NOMO-1 treated with dmso at 0.1 percent for 144 hours (cell line): ENCODE measurements around the gene TCF7L2.
A peak's percentile ranks its signal among the peaks of the same experiment; 100 is the strongest.

ENCODE experiments used
- DNase-seq: peaks from one replicate; lab custom pipeline; 2025; ENCODE audit not compliant: unreplicated experiment; lab: John Stamatoyannopoulos, UW

Gene TCF7L2

DNA sequence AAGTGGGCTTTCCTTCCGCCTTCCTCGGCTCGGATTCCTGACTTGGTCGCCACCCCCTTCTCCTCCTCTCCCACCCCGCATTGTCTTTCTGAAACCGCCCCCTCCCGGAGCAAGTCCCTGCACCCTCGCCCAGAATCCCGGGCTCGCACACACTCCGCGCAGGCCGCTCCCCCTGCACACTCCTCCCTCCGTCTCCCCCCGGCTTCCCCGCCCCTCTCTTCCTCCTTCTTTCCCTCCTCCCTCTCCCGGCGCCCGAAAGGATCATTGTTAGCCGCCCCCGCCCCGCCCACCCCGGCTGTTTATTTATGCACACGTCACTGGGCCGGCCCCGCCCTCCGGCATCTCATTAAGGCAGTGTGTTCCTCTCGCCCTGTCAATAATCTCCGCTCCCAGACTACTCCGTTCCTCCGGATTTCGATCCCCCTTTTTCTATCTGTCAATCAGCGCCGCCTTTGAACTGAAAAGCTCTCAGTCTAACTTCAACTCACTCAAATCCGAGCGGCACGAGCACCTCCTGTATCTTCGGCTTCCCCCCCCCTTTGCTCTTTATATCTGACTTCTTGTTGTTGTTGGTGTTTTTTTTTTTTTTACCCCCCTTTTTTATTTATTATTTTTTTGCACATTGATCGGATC lies at the start of gene TCF7L2:
TSS of gene TCF7L2 (plus strand) at position 373 of the 633 bp plus-strand sequence. CDS start 510 bp downstream, outside the sequence.
- DNase-seq: peak; percentile 96

DNA sequence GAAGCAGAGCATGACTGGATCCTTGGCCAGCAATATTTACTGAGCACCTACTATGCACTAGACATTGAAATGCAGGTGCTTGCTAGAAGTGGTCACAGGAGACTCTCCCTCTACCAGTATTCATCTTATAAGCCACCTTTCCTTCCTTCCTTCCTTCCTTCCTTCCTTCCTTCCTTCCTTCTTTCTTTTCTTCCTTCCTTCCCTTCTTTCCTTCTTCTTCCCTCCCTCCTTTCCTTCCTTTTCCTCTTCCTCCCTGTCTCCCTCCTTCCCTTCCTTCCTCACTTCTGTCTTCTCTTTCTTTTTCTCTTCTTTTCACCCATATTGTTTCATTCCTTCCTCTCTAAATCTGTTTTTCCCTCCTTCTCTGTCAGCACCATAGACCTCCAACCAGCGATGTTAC lies 47.3 kb upstream of the TCF7L2 start:
- no peak for DNase-seq

- no peak for DNase-seq
Measured at GRCh38 chr10:112904000-112904399, 46.0 kb upstream of the TCF7L2 start.

GRCh38 chr10:112906945-112907344 lies 43.1 kb upstream of the TCF7L2 start:
- no peak for DNase-seq

DNA sequence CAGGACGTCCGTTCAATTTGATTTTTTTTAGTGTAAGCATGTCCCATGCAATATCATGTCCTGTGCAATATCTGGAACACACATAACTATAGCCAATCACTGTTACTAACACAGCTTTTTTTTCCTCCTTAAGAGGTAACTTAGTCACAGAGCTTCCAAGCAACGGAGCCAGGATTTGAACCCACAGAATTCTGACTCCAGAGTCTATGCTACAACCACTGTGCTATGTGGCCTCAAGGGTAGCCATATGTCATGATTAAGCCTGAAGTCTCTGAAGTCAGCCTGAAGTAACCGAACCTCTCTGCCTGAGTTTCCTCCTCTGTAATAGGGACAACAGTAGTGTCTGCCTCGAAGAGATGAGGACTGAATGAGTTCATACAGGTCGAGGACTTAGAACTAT lies 42.2 kb upstream of the TCF7L2 start:
- no peak for DNase-seq

DNA sequence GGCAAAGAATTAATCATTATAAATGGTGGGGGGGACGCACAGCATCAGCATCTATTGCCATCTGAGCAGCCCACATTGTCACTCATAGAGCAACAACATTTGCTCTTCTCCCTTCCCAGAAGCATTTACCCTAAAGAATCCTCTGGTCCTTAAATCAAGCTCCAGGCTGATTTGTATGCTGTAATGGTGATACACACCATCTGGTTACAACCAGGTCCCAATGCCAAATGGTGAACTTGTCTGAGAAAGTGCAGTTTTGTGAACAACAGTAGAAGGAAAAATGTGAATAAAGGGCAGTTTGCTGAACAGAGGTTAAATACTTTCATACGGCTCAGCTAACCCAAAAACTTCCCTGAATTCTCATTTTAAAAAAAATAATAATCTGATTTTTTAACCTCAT lies 38.8 kb upstream of the TCF7L2 start:
- DNase-seq: no peak

- no peak for DNase-seq
Measured at GRCh38 chr10:112912410-112912928, 37.6 kb upstream of the TCF7L2 start.

DNA sequence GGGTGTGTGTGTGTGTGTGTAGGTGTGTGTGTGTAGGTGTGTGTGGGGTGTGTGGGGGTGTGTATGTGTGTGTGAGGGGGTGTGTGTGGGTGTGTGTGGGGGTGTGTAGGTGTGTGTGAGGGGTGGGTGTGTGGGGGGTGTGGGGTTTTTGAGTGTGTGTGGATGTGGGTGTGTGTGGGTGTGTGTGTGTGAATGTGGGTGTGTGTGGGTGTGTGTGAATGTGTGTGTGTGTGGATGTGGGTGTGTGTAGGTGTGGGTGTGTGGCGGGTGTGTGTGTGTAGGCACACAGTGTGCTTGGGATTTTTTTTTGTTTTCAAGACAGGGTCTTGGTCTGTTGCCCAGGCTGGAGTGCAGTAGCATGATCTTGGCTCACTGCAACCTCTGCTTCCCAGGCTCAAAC lies 36.8 kb upstream of the TCF7L2 start:
- DNase-seq: no peak

GRCh38 chr10:112913661-112914287 lies 36.3 kb upstream of the TCF7L2 start:
- DNase-seq: peak; percentile 49

DNA sequence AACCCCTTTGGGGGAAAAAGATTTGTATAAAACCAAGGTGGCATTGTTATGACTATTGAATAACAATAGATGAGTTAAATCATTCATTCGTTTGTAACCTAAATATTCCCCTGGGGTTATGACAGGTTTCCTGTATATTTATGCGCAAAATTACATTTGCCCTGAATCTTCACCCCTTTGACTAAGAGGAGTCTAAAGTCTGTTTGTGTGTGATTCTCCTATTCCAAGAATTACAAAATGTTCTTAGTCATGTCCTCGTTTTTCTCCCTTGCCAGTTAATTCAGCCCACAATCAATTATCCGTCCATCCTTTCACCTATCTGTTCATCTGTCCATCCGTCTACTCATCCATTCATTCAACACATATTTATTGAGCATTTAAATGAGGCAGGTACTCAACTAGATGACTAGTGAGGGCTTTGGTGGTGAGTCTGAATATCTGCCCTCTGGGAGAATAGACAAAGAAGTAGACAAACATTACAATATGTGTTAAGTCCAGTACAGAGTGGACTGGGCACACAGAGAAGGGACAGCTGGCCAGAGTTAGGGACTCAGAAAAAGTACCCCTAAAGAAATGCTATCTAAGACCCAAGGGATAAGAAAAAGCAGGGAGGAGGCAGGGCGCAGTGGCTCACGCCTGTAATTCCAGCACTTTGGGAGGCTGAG lies 35.6 kb upstream of the TCF7L2 start:
- no peak for DNase-seq

DNA sequence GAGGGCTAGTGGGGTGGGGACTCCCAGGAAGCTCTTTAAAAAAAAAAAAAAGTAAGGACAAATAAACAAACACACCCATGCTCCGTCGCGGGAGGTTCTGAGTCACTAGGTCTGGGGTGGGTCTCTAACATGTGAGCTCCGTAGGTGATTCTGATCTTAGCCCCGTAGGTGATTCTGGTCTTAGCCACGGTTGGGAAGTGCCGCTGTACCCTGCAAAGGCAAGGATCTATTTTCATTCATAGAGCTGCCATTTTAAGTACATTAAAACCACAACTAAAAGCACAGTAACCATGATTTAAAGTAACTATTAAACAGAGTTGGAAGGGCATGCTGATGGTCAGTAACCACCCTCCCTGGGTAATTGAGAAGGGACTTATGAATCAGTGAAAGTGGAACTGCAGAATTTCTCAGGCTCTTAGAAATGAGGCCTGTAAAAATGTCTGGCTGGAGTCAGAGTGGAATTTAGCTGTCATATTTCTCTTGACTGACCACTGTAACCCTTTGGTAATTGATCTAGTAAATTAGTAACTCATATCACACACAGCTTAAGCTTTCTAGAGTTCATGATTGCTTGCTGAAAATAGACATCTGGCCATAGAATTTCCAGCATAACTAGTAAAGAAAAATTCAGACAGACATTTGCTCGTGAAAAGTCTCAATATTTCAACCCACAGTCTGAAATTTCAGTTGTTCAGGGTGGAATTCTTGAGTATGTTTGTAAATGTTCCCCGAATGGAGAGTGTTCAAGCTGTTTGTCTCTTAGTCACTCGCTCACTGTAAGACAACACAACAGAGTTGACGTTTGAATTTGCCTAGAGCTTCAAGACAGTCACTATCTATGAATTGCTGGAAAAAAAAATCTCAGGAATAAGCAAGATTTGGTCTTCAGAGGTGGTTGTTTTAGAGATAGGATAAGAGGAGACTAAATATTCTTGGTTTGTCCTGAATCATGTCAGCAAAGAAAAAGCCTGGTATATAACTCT lies 34.2 kb upstream of the TCF7L2 start:
- DNase-seq: no peak

DNA sequence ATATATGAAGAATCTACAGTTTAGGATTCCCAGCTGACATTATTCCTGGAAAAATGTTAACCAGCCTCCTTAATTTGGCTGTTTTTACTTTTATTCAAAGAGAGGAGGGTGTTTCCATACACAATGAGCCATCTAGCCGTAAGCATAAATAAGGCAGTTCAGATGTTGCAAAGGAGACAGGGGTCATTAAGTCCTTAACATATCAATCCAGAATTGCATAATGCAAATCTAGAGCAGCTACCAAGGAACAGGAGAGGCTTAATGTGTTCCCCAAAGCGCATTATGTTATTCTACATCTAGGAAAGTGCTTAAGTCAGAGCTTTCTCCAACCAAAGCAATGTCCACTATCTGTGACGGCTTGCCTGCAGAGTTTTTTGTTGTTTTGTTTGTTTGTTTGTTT lies 32.4 kb upstream of the TCF7L2 start:
- DNase-seq: no peak

DNA sequence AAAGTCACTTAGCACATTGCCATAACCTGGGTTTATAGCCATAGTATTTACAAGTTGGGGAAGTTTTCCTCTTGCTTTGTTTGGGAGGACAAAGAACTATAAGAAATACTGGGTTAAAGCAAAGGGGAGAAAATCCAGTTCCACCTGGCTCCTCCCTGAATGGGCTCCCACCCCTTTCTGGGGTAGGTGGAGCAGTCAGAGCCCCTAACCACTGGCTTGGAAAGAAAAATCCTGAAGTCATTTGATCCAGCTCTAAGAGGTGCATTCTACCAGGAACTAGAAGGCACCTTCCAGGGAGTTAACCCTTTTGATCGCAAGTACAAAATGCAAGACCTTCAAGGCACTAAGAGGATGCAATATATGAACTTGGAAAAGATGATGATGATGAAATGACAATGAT lies 31.3 kb upstream of the TCF7L2 start:
- no peak for DNase-seq

- no peak for DNase-seq
Measured at GRCh38 chr10:112919721-112920120, 30.3 kb upstream of the TCF7L2 start.

GRCh38 chr10:112926906-112927688 lies 22.9 kb upstream of the TCF7L2 start:
- no peak for DNase-seq

DNA sequence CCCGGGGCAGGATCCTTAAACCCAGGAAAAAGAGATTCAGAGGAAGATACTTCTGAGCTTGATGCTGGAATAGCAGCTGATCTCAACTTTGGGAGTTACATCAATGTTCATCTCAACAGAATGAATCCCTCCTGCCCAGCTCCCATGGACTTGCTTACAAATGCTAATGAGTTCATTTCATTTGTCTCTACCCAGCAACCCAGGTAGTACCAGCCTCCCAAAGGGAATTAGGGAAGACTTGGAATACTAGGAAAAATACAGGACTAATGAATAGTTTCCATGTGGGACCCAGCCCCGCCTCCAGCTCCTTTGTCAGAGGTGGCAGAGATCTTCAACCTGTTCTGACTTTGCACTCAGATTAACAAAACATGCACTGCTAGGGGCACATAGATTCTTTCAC lies 22.1 kb upstream of the TCF7L2 start:
- no peak for DNase-seq

DNA sequence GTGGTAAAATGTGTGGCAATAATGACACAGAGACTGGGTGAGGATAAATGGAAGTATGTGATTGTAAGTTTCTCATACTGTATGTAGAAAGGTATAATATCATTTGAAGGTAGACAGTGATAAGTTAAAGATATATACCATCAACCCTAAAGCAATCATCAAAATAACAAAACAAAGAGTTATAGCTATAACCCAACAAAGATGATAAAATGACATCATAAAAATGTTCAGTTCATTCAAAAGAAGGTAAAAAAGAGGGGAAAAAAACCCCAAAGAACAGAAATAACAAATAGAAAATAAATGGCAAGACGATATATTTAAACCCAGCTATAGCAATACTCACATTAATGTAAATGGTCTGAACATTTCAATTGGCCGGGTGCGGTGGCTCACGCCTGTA lies 17.4 kb upstream of the TCF7L2 start:
- no peak for DNase-seq

DNA sequence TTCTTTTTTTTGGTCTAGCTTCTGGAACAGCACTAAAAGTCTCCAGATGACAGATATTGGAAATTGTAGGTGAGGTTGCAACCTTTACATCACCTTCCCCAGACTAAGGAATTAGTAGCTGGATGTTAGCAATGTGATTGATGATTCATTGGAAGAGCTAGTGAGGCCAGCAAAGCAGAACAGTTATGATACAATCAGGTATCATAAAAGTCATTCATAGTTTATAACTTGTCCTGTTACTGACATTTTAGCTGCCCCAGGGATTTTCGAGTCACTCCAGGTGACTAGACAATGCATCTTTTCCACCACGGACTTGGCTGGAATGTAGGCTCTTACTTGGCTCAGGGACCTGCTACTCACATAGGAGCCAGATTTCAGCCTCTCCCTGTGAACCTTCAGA lies 15.9 kb upstream of the TCF7L2 start:
- DNase-seq: no peak

- no peak for DNase-seq
Measured at GRCh38 chr10:112938808-112939482, 11.1 kb upstream of the TCF7L2 start.

GRCh38 chr10:112945811-112946210 lies 4.2 kb upstream of the TCF7L2 start:
- no peak for DNase-seq
